Skin of body (tissue), 2 donors: ENCODE measurements around the gene GNPDA1. TPM values are rescaled to one million over a fixed set of nuclear protein-coding genes. Genes with fewer than 3 reads are reported as not detected.

ENCODE experiments used
- DNase-seq: peaks from one replicate; lab custom pipeline; 2025; lab: John Stamatoyannopoulos, UW
- total RNA-seq: library from RNA; depleted of rRNA; stranded (reverse); fragments of >200 nt; gene quantifications from one replicate; pipeline ENCODE4 v1.2.3, GENCODE V29; 2014

The GNPDA1 gene
- total RNA-seq, 1 donor from 2014 or later, result 20.6 TPM

- peak; percentile 87 for DNase-seq
These were observed 12.0 kb upstream of the GNPDA1 start for GRCh38 chr5:142024771-142025304.

DNA sequence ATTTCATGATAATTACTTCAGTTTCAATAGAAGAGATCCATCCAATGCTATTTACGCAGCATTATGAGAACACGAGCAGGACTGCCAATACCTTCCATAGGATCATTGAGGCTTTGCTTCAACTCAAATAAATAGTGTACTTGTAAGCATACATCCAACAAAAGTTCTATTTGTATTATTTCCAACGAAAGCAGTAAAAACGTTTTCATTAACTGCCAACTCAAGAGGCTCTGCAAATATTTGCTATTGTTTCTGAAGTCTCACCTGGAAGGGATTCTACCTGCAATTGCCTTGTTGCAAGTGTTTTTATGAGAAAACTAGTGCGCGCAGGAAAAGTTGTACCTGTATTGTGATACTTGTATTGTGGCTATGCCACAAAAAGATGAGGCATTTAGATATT lies 11.0 kb upstream of the GNPDA1 start:
- DNase-seq, result no peak

DNA sequence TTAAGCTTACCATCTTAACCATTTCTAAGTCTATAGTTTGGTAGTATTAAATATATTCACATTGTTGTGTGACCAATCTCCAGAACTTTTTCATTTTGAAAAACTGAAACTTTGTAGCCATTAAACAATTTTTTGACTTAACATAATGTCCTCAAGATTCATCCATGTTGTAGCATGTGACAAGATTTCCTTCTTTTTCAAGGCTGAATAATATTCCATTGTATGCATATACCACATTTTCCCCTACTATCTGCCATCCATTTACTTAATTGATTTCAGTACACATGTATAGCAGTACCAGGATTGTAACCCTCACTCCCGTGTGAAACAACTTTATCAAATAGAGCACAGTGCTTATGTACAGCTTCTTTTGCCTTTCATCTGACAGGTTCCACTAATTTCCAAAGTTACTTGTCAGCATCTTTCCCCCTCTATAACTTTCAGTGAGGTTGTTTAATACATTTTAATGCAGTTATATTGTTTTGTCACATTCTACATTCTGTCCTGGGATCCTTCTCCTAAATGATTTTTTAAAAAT lies 7.4 kb upstream of the GNPDA1 start:
- no peak for DNase-seq

- no peak for DNase-seq
These were observed 5.1 kb upstream of the GNPDA1 start for GRCh38 chr5:142017832-142018427.

DNA sequence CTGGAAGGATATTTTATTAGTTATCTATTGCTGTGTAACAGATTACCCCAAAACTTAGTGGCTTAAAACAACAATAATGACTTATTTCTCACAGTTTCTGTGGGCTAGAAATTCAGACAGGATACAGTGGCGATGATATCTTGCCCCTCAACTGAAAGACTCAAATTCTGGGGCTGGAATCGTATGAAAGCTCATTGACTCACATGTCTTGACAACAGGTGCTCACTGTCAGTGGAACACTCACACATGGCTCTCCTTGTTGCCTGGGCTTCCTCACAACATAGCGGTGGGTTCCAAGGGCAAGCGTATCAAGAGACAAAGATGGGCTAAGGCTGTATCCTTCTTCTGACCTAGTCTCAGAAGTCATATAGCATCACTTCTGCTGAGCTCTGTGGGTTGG lies 3.7 kb upstream of the GNPDA1 start:
- DNase-seq, result no peak

DNA sequence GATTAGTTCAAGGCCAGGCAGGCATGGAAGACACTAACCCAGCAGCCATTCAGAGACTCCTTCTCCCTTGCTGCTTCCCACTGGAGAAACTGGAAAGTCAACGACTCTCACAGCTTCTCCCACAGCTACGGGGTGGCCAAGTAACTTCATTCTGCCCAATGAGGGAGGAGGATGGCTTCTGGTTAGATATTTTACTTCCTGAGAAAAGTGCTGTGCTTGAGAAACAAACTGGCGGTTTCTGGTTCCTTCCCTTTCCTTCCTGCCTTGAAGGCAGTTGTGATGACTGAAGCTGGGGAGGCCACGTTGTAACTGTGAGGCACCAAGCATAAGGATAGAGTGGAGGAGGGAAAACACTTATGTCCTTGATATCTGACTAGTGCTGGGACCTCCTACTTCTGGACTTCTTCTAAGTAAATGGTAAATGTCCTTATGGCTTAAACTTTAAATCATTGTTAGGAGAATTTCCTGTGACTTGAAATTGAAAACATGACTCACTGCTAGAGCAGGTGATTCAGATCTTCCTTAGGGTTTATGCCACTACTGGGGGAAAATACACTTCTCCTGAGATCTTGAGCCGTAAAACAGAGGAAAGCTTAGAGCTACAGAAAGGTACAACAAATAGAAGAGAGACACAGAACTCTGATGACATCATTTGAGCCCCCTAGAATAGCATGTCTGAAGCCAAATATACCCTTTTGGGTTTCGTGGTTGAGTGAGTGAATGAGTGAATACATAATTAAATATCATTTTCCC lies 3.1 kb upstream of the GNPDA1 start:
- no peak for DNase-seq

GRCh38 chr5:142014911-142015584 lies 2.2 kb upstream of the GNPDA1 start:
- DNase-seq, result peak; percentile 33

DNA sequence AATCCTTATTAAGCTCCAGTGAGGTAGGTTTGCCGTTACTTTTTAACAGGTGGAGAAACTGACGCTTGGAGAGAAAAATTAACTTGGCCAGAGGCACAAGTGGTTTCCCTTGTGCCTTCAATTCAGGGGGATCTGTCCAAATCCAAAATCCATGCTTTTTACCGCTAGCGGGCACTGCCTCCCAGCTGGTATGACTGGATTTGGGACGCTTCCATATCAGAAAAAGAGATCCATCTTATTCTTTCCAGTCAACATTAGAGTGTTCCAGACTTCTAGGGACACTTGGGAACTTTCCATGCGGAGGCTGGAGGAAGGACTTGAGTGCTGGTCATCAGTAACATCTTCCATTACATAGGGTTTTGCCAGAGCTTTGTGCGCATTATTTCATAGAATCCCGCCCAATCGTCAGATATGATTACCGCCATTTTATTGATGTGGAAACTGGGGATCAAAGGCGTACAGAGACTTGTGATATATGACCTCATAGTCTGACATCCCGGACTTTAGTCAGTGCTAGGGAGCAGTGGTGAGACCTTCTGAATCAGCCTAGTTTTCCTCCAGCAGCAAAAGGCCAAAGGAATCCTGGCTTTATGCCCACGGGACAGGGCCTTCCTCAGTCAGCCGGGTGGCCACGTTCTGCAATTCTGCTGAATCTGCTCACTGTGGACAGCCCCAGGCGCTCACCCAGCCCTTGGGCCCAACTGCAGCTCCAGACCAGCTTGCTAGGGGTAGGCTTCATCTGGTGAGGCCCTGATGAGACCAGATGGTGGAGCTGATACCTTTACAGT lies 1.1 kb upstream of the GNPDA1 start:
- DNase-seq, result no peak

DNA sequence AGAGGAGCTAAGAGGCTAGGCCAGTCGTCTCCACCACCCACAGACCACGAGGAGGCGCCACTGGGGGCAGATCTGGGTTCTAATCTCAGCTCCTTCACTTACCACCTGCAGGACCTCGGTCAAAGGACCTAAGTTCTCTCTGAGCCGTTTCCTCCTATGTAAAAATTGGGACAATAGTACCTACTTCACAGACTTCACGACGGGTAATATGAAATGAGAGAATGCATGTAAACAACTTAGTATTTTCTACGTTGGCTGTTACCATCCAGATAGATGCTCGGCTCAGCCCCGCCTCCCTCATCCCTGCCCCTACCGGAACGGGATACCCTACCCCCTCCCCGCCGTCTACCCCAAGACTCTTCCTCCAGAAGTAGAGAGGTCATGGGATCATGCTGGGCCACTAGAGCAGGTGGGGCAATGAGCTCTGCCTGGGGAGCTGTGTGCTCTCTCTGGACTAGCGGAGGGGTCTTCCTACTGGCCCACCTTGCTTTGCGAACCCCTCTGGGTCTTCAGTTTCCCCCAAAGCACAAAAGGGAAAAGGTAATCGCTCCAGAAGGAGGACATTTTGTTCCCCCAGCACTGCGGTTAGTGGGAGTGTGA lies 541 bp downstream of the GNPDA1 start:
- no peak for DNase-seq

DNA sequence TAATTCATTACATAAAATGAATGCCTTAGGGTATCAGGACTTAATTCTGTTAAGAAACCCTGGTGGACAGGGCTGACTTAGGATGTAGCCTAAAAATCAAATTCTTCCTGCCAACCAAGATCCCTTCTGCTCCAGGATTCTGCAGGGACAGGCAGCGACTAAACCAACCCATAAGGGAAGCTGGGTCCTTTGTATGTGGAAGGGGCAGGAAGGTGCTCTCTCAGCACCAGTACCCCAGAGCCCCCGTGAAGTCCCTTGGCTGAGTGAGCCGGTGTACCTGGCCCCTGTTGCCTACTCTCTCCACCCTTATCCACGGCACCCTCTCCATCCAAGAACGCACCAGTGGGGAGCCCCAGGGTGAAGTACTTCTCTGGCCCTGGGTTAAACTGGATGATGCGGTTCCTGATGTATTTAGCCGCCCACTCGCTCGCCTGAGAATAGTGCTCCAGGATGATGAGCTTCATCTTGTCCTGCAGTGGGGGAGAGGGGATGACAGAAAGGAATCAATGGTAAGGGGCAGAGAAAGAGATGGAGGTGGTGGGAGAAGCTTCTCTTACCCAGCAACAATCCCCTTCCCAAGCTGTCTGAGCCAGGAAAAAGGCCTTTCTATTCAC lies 1.1 kb downstream of the GNPDA1 start:
- DNase-seq, result no peak

DNA sequence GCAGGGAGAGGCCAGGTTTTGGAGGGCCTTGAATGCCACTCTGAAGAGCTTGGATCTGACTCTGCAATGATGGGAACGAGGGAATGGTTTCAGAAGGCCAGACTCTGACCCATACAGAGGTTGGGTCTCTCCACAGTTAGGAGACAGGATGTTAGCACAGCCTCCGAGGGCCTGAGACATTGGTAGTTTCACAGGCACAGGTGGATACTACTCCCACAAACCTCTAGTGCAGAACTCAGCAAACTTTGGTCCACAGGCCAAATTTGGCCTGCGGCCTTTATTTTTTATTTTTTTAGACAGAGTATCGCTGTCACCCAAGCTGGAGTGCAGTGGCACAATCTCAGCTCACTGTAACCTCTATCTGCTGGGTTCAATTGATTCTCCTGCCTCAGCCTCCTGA lies 2.9 kb downstream of the GNPDA1 start:
- no peak for DNase-seq

GRCh38 chr5:142008813-142009212 lies 4.0 kb downstream of the GNPDA1 start:
- DNase-seq, result no peak

GRCh38 chr5:142007237-142007544 lies 5.6 kb downstream of the GNPDA1 start:
- no peak for DNase-seq

DNA sequence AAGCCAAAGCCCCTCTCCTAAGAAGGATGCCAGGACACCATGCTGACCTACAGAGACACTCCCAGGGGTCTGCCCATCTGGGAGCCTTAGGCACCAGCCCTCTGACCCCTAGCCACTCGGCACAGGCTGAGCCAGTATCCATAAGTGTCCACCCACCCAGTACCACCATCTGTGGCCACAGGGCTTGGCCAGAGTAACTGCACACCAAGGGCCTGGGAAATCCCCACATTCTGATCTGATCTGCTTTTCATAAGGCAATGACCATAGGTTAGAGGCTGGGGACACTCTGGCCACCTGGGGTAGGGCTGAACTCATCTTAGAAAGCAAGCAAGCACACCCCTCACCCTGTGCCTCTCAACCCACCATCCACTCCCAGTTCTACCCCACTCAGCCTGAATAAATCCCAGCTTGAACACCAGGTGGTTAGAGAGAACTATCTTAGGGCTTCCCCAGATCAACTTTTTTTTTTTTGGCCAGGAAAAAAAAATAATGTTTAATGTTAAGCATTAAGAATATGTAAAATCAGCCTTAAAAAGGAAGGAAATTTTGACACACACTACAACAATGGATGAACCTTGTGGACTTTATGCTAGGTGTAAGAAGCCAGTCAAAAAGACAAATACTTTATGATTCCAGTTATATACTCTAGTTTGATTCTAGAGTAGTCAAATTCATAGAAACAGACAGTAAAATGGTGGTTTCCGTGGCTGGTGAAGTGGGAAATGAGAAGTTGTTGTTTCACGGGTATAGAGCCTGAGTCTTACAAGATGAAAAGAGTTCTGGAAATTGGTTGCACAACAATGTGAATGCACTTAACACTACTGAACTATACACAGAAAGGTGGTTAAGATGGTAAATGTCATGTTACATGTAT lies 6.2 kb downstream of the GNPDA1 start:
- no peak for DNase-seq

DNA sequence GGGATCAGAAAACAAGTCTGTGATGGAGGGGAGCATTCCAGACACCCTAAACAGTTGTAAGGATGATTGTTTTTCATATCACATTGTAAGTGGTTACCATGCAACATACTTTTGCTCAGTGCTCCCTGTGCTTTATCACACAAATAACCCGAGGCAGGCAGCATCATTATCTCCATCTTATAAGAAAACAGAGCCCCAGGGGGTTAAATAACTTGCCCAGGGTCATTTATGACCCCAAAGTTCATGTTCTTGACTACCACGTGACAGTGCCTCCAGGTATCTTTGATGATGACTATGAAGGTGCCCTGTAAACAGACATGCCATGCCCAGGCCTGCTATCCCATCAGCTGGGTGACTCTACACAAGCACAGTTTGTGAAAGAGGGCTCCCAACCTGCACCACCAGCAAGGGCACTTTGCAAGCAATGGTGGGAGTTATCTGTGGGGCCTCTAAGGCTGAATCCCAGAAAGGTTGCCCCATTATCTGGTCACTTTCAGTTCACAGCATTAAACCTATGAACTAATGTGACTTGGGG lies 9.5 kb downstream of the GNPDA1 start:
- no peak for DNase-seq

DNA sequence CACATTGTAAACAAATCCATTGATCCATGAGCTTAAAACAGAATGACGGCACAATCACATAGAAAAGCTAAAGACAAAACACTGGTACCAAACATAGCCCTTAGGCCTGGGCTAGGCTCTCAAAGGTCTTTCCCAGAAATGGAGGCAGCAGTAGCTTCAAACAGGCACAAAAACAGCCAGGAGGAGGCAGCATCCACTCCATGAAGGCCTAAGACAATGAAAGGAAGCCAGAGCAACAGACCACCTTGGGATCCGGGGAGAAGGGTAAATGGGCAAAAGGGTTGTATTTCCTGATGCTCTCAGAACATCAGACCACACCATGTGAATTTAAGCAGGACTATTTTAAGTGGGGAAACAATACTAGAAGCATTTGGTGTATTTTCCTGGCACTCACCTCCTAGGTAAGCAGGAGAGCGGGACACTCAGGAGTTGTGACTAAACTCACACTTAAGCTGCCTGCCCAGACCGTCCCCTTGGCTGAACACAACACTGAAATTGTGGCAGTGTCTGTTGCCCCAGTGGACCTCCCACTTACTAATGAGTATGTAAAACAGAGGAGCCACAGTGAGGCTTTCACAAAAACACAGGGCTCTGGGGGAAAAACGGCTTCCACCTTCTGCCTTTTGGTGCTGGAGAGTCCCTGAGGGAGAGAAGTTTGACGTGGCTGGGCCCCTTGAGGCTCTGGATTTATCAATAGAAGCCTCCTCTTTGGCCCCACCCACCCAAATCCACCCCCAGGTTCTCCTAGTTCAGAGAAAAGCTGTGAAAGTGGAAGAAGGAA lies 11.9 kb downstream of the GNPDA1 start:
- no peak for DNase-seq

GRCh38 chr5:142000173-142000572 lies 12.7 kb downstream of the GNPDA1 start:
- no peak for DNase-seq

DNA sequence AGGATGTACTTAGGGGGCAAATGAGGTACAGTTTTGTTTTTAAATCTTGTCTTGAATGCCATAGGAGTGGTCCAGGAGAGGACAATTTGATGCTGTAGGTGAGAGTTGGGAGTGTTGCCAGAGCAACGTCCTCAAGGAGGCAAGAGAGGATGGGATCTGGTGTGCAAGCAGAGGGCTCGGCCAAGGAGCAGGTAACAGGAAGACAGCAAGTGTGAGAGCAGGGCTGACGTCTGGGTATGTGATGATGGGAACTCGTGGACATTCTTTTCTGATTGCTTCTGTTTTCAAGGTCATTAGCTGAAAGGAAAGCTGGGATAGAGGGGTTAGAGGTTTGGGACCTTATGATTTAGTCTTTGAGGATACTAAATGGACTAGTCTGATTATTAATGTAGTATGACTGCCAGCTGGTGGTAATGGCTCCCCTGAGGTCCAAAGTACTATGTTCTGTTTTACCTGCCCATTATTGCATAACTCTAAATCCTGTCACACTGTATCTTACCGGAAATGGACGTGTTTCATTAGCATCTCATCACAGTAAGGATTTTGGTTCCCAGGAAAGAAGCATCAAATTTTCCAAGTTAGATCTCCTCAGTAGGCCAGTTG lies 15.4 kb downstream of the GNPDA1 start:
- no peak for DNase-seq
